ENCODE data around the gene FLNB. TPM values are rescaled to one million over a fixed set of nuclear protein-coding genes. Genes with fewer than 3 reads are reported as not detected.
"Not testable (repeated sequence)": the region's sequence is repeated elsewhere in the genome, so short reads cannot be mapped to it uniquely, and the experiment has no call there.

The FLNB gene
- total RNA-seq, 2 donors from 2014 or later, result 246 to 362 TPM

DNA sequence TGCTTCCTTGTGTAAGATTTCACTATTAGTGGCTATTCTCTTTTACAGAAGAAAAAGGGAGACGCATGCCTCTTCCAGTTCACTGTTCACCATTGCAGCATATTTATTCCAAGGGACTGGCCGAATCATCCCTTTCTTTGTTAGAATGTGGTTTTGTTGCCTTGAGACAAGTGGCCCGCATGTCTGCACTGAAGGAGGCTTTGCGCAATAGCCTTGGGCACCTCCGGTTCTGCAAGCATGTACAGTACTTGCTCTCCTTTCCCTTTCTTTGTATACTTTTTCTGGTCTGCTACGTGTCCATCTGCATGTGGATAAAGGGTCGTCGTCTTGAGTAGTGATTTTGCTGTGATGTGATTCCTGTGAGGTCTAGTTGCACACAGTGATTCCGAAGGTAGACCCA lies 43.0 kb downstream of the FLNB start:
- H3K27ac ChIP-seq, result peak overlapping the region; percentile 22
- no peak for TF ChIP-seq CTCF (IDR thresholded peaks at IDR 0.05)
- H3K9me3 ChIP-seq, result no peaks in the 10 kb centered on the region
- H3K4me3 ChIP-seq, result no peak overlapping the region
- no peak for DNase-seq
- intact Hi-C loops (cut with DNase I), result no loop called here
- no peaks in the 10 kb centered on the region for H3K27me3 ChIP-seq
- H3K4me1 ChIP-seq, result peaks cover 6% of the 10 kb centered on the region
- no peak overlapping the region for H3K9ac ChIP-seq (ENCODE audit: low read depth in 2 of 2, low read length in 2 of 2)
- H3K36me3 ChIP-seq, result no peaks in the 10 kb centered on the region

- H3K9me3 ChIP-seq; H3K9ac ChIP-seq (ENCODE audit: low read depth in 2 of 2, low read length in 2 of 2); H3K4me1 ChIP-seq; H3K27me3 ChIP-seq; H3K4me3 ChIP-seq; DNase-seq; intact Hi-C loops (cut with DNase I); H3K36me3 ChIP-seq: not testable (repeated sequence)
- H3K27ac ChIP-seq, result peak overlapping the region; percentile 22
Measured at GRCh38 chr3:58051658-58052261, 43.5 kb downstream of the FLNB start.

DNA sequence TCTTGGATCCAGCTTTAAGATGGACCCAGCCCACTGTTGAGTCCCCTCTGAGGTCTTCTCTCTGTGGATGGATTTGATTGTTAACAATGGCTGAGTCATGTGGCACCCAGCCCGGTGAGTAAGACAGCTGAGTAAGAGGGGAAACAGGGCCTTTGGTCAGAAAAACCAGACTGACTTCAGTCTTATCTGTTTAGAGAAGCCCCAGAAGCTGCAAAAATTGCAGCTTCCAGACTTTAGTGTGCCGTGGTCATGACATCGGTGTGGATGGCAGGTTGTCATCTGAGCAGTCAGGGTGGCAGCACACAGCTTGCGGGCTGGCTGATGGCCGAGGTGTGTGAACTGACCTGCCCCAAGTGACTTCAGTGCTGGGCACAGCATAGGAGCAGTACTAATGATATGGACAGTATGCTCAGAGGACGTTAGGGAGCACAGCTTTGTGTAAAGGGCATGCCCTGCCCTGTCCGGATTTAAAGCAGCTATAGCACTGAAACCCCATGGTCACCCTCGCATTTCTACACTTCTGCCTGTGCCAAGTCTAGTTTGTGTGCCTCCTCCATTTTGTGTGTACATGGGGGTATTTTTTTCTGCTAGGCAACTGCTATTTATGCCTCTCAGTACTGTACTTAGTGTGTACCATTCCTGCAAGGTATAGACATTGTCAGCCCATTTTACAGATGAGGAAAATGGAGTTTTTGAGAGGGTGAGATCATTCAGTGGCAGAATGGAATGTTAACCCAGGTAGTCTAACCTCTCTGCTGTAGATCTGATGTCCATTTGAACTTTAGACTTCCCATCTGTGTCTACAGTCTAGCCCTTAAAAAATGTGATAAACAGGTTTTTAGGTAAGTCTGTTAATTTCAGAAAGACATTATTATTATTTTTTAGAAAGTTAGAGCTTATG lies 44.4 kb downstream of the FLNB start:
- TF ChIP-seq CTCF (IDR thresholded peaks at IDR 0.05), result no peak
- intact Hi-C loops (cut with DNase I), result no loop called here
- H3K9me3 ChIP-seq, result no peaks in the 10 kb centered on the region
- H3K9ac ChIP-seq (ENCODE audit: low read depth in 2 of 2, low read length in 2 of 2), result no peak overlapping the region
- DNase-seq, result peak; percentile 84
- H3K36me3 ChIP-seq, result no peaks in the 10 kb centered on the region
- H3K4me1 ChIP-seq, result peaks cover 6% of the 10 kb centered on the region
- peak overlapping the region; percentile 22 for H3K27ac ChIP-seq
- no peaks in the 10 kb centered on the region for H3K27me3 ChIP-seq
- H3K4me3 ChIP-seq, result no peak overlapping the region

- no peak for TF ChIP-seq CTCF (IDR thresholded peaks at IDR 0.05)
- H3K36me3 ChIP-seq, result no peaks in the 10 kb centered on the region
- no peak overlapping the region for H3K4me3 ChIP-seq
- no peak overlapping the region for H3K9ac ChIP-seq (ENCODE audit: low read depth in 2 of 2, low read length in 2 of 2)
- no peaks in the 10 kb centered on the region for H3K9me3 ChIP-seq
- DNase-seq, result no peak
- no peaks in the 10 kb centered on the region for H3K27me3 ChIP-seq
- intact Hi-C loops (cut with DNase I), result loop anchor here (5.0 kb wide), 1 partner anchor 42 kb away; no protein-coding TSS in a partner anchor
- no peak overlapping the region for H3K27ac ChIP-seq
- H3K4me1 ChIP-seq, result peaks cover 11% of the 10 kb centered on the region
Measured at GRCh38 chr3:58054652-58055051, 46.4 kb downstream of the FLNB start.

- no peak for DNase-seq
- TF ChIP-seq CTCF (IDR thresholded peaks at IDR 0.05), result no peak
- H3K27me3 ChIP-seq, result no peaks in the 10 kb centered on the region
- H3K9ac ChIP-seq (ENCODE audit: low read depth in 2 of 2, low read length in 2 of 2), result no peak overlapping the region
- no peak overlapping the region for H3K4me3 ChIP-seq
- no peaks in the 10 kb centered on the region for H3K9me3 ChIP-seq
- intact Hi-C loops (cut with DNase I), result loop anchor here (5.0 kb wide), 1 partner anchor 43 kb away; no protein-coding TSS in a partner anchor
- H3K36me3 ChIP-seq, result no peaks in the 10 kb centered on the region
- peaks cover 11% of the 10 kb centered on the region for H3K4me1 ChIP-seq
- no peak overlapping the region for H3K27ac ChIP-seq
Measured at GRCh38 chr3:58055314-58055713, 47.1 kb downstream of the FLNB start.

GRCh38 chr3:58055891-58056290 lies 47.7 kb downstream of the FLNB start:
- H3K27me3 ChIP-seq; H3K36me3 ChIP-seq; DNase-seq; H3K4me3 ChIP-seq; H3K9me3 ChIP-seq; H3K27ac ChIP-seq; H3K9ac ChIP-seq (ENCODE audit: low read depth in 2 of 2, low read length in 2 of 2): not testable (repeated sequence)
- intact Hi-C loops (cut with DNase I), result loop anchor here (5.0 kb wide), 1 partner anchor 44 kb away; no protein-coding TSS in a partner anchor
- H3K4me1 ChIP-seq, result peaks cover 10% of the 10 kb centered on the region
